Measurements from ENCODE around the gene PABPN1L. TPM values are rescaled to one million over a fixed set of nuclear protein-coding genes. Genes with fewer than 3 reads are reported as not detected.

PABPN1L gene
- total and polyA plus RNA-seq, 2 of the 8 experiments (the other 6 are each of a cell fraction or from before 2014, with no cell fraction given) = not detected

- 0 out of 7 replicates have a peak overlapping the region, but pooled peaks of 1 of the 4 experiments have one; percentile 30 for H3K9ac ChIP-seq (replicated peaks in 1 of 4; ENCODE audit: extremely low read depth in 1 of 4, low read depth in 3 of 4, low read length in 3 of 4)
- no peak overlapping the region for H2BK120ac ChIP-seq (replicated peaks; ENCODE audit: low read depth, low read length)
- peak overlapping the region; percentile 53; the same call in 1 of the 2 replicates for H2BK5ac ChIP-seq (ENCODE audit: low read depth, low read length)
- no peak overlapping the region for H2BK20ac ChIP-seq (ENCODE audit: low read length)
- H2BK12ac ChIP-seq (ENCODE audit: low read depth, low read length) = no peak overlapping the region; the same call in 1 of the 2 replicates
- peak overlapping the region; percentile 22 for H3K23ac ChIP-seq (ENCODE audit: insufficient read length)
- H3K27ac ChIP-seq (ENCODE audit: low read depth, low read length) = no peak overlapping the region
- peak overlapping the region; percentile 91 for H3K4ac ChIP-seq (replicated peaks; ENCODE audit: insufficient read length, low read depth, low read length)
- H3K18ac ChIP-seq (ENCODE audit: extremely low read depth, low read length) = no peak overlapping the region
- no peak overlapping the region for H3K4me2 ChIP-seq (ENCODE audit: insufficient read depth in 1 of 2, low read depth in 2 of 2, low read length in 2 of 2)
- ChIA-PET CTCF (ENCODE audit: partially characterized antibody) (interaction anchor here (1.1 kb wide), 1 partner anchor 100 kb away, joined by 3 read pairs; no protein-coding TSS in a partner anchor), POLR2A (ENCODE audit: partially characterized antibody) (interaction anchor here (1.3 kb wide), 1 partner anchor 9 kb away, joined by 4 read pairs; no protein-coding TSS in a partner anchor)
- peak overlapping the region; percentile 72 for H3K14ac ChIP-seq (ENCODE audit: insufficient read length)
- H3K9me3 ChIP-seq (ENCODE audit: insufficient read depth in 2 of 2, low read depth in 1 of 2, low read length in 1 of 2) = no peaks in the 10 kb centered on the region; a peak in 1 of 4 replicates
- DNase-seq (ENCODE audit: low read depth in 1 of 2, low spot score in 2 of 2) (no peak), FAIRE-seq (no peak)
- H4K8ac ChIP-seq (ENCODE audit: extremely low read depth, insufficient read depth, low read length) = no peak overlapping the region
- H4K5ac ChIP-seq (ENCODE audit: insufficient read length, low read depth, low read length) = no peak overlapping the region
- no peak overlapping the region for H3K4me3 ChIP-seq (ENCODE audit: extremely low read depth in 1 of 4, insufficient read depth in 2 of 4, low read depth in 3 of 4, low read length in 4 of 4)
- peak overlapping the region; percentile 97 for H2AK5ac ChIP-seq (ENCODE audit: low read depth, low read length)
- H3K79me2 ChIP-seq (ENCODE audit: control insufficient read depth in 1 of 2, insufficient read depth in 2 of 2, low read length in 2 of 2) = no peaks in the 10 kb centered on the region
- no peaks in the 10 kb centered on the region for H3K36me3 ChIP-seq (ENCODE audit: control insufficient read depth in 2 of 4, insufficient read depth in 4 of 4, low read length in 3 of 4)
- peaks cover 0 to 6% (median 3%) of the 10 kb centered on the region in 4 experiments; a peak in 4 of 7 replicates for H3K4me1 ChIP-seq (replicated peaks in 1 of 4; ENCODE audit: control insufficient read depth in 3 of 4, insufficient read depth in 4 of 4, low read length in 3 of 4)
- H2BK15ac ChIP-seq (ENCODE audit: low read length) = peak overlapping the region; percentile 78; the same call in 1 of the 2 replicates
- peak overlapping the region; percentile 74 for H4K91ac ChIP-seq (replicated peaks; ENCODE audit: insufficient read length, low read length)
- WGBS, 2 experiments (ENCODE audit: extremely low coverage in 1 of 2, insufficient coverage in 1 of 2, insufficient read length in 1 of 2, insufficient replicate concordance in 2 of 2, low coverage in 1 of 2, low lambda C conversion rate in 2 of 2, missing lambda C conversion rate in 1 of 2) = 94% methylated on average over 15 of the region's 30 CpGs; no CpG with 5 or more reads in 1 of the 2 experiments
- H3K27me3 ChIP-seq (replicated peaks in 1 of 4; ENCODE audit: control insufficient read depth in 3 of 4, extremely low read depth in 1 of 4, insufficient read depth in 3 of 4, low read length in 3 of 4) = no peaks in the 10 kb centered on the region
- peaks cover 0 to 7% of the 10 kb centered on the region in 2 experiments for H4K20me1 ChIP-seq (replicated peaks in 1 of 2; ENCODE audit: control insufficient read depth in 1 of 2, insufficient read depth in 2 of 2, low read length in 2 of 2)
- no peak overlapping the region for H3K56ac ChIP-seq (replicated peaks; ENCODE audit: insufficient read length, low read depth, low read length)
- H2AFZ ChIP-seq (ENCODE audit: low read length) = no peak overlapping the region
- H3K79me1 ChIP-seq (ENCODE audit: low read depth, low read length) = no peaks in the 10 kb centered on the region; the same call in none of the 2 replicates
- H3K23me2 ChIP-seq (ENCODE audit: low read depth, low read length) = no peaks in the 10 kb centered on the region; the same call in 1 of the 2 replicates
- TF ChIP-seq SP2 (IDR thresholded peaks at IDR 0.05; ENCODE audit: low read length) = no peak
- no peak for TF ChIP-seq CEBPB (IDR thresholded peaks at IDR 0.05; ENCODE audit: low read depth, low read length)
- TF ChIP-seq RBBP5 (IDR thresholded peaks at IDR 0.05; ENCODE audit: borderline replicate concordance, low read depth, low read length) = no peak
- TF ChIP-seq RAD21 (IDR thresholded peaks at IDR 0.05 in 1 of 2, conservative IDR thresholded peaks at IDR 0.05 in 1 of 2; ENCODE audit: low read depth in 2 of 2, low read length in 2 of 2) = no peak
- TF ChIP-seq FOSL1 (IDR thresholded peaks at IDR 0.05; ENCODE audit: insufficient read depth, low read depth, low read length) = no peak
- no peak for TF ChIP-seq TEAD4 (IDR thresholded peaks at IDR 0.05; ENCODE audit: low read depth, low read length)
- no peak for TF ChIP-seq GTF2F1 (IDR thresholded peaks at IDR 0.05; ENCODE audit: borderline replicate concordance, low read depth, low read length)
- no peak for TF ChIP-seq TBP (IDR thresholded peaks at IDR 0.05; ENCODE audit: low read depth, low read length)
- no peak for TF ChIP-seq SUZ12 (IDR thresholded peaks at IDR 0.05; ENCODE audit: low read length)
- no peak for TF ChIP-seq PHF8 (conservative IDR thresholded peaks at IDR 0.05; ENCODE audit: low read depth, low read length)
- TF ChIP-seq GABPA (IDR thresholded peaks at IDR 0.05; ENCODE audit: borderline replicate concordance, insufficient read depth, low read length) = no peak
These were observed 49.3 kb upstream of the PABPN1L start for GRCh38 chr16:88915639-88916327.

All from H1 (cell line).